Measurements from ENCODE around the gene LAMA4. TPM values are rescaled to one million over a fixed set of nuclear protein-coding genes. Genes with fewer than 3 reads are reported as not detected.

The LAMA4 gene
- total RNA-seq, 1 experiment from 2014 or later = 89.9 TPM

DNA sequence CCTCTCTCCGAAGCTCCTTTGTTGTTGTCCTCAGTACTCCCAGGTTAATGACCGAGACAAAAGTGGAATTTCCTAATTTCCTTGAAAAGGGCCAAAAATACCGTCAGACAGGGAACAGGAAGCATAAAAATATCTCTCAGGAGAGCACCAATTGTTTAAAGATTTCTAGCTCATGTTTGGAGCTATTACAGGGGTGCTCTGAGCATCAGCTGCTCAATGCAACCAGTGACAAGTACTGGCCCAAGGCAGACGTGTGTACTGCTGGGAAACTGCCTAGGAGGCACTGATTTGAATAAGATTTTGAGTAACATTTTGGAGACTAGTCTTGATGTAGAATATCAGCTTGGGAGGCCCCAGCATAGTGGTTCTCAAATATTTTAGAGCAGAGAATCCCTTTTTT, 17.3 kb downstream of the LAMA4 start:
- no peak for DNase-seq
- TF ChIP-seq, protein P1, sequence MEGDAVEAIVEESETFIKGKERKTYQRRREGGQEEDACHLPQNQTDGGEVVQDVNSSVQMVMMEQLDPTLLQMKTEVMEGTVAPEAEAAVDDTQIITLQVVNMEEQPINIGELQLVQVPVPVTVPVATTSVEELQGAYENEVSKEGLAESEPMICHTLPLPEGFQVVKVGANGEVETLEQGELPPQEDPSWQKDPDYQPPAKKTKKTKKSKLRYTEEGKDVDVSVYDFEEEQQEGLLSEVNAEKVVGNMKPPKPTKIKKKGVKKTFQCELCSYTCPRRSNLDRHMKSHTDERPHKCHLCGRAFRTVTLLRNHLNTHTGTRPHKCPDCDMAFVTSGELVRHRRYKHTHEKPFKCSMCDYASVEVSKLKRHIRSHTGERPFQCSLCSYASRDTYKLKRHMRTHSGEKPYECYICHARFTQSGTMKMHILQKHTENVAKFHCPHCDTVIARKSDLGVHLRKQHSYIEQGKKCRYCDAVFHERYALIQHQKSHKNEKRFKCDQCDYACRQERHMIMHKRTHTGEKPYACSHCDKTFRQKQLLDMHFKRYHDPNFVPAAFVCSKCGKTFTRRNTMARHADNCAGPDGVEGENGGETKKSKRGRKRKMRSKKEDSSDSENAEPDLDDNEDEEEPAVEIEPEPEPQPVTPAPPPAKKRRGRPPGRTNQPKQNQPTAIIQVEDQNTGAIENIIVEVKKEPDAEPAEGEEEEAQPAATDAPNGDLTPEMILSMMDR (IDR thresholded peaks at IDR 0.05; ENCODE audit: unreplicated experiment) = no peak
- peaks cover 20% of the 10 kb centered on the region for H3K4me1 Mint-ChIP-seq (ENCODE audit: low read depth, unreplicated experiment)
- H3K36me3 Mint-ChIP-seq (ENCODE audit: insufficient read depth, unreplicated experiment) = peaks cover 4% of the 10 kb centered on the region
- no peak overlapping the region for H3K4me3 Mint-ChIP-seq (ENCODE audit: low read depth, unreplicated experiment)
- no TSS peak for BruUV-seq (replicated peaks)
- no peak overlapping the region for H3K27ac Mint-ChIP-seq (ENCODE audit: unreplicated experiment)
- intact Hi-C loops (cut with micrococcal nuclease; ENCODE audit: unreplicated experiment) = no loop called here
- CTCF ChIA-PET = no interaction called here
- H3K9me3 Mint-ChIP-seq (ENCODE audit: low read depth, unreplicated experiment) = no peaks in the 10 kb centered on the region
- no peaks in the 10 kb centered on the region for H3K27me3 Mint-ChIP-seq (ENCODE audit: unreplicated experiment)

DNA sequence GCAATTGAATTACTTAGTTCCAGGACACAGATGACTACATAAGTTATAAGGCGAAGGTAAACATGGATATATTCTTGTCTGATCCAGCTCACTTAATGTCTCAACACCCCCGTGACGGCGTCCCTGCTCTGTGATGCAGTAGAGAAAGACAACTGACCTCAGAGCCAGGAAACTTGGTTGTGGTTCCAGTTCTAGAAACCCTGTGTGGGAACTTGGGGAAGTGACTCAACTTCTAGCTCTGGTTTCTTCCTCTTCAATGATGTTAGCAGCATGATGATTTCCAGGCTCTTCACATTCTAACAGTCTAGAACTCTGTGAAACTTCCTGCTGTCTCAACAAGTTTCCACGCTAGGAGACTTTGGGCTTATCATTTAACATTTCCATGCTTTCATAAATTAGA, 18.4 kb downstream of the LAMA4 start:
- TF ChIP-seq, protein P1 (IDR thresholded peaks at IDR 0.05; ENCODE audit: unreplicated experiment) = no peak
- no TSS peak for BruUV-seq (replicated peaks)
- no peaks in the 10 kb centered on the region for H3K27me3 Mint-ChIP-seq (ENCODE audit: unreplicated experiment)
- peaks cover 4% of the 10 kb centered on the region for H3K36me3 Mint-ChIP-seq (ENCODE audit: insufficient read depth, unreplicated experiment)
- CTCF ChIA-PET = no interaction called here
- no peak for DNase-seq
- no peak overlapping the region for H3K4me3 Mint-ChIP-seq (ENCODE audit: low read depth, unreplicated experiment)
- H3K9me3 Mint-ChIP-seq (ENCODE audit: low read depth, unreplicated experiment) = no peaks in the 10 kb centered on the region
- intact Hi-C loops (cut with micrococcal nuclease; ENCODE audit: unreplicated experiment) = no loop called here
- peaks cover 14% of the 10 kb centered on the region for H3K4me1 Mint-ChIP-seq (ENCODE audit: low read depth, unreplicated experiment)
- no peak overlapping the region for H3K27ac Mint-ChIP-seq (ENCODE audit: unreplicated experiment)

DNA sequence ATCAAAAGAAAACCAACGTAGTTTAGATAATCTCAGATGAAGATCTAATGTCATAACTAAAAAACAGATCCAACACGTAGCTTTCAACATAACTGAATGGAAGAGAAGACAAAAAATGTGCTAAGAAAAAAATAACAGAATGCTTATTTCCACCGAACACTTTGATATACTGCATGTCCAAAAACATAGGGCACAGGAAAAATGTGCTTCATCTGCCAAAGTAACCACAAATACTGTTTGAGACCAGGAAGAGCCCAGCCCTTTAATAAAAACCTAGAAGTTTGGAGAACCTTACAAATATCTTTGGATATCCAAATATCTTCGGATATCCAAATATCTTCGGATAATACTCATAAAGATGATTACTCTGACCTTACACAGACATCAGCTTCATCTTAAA, 19.8 kb downstream of the LAMA4 start:
- CTCF ChIA-PET = interaction anchor here (0.6 kb wide), 1 partner anchor 87 kb away, joined by 4 read pairs; no protein-coding TSS in a partner anchor
- no TSS peak for BruUV-seq (replicated peaks)
- Mint-ChIP-seq H3K27ac (ENCODE audit: unreplicated experiment) (no peak overlapping the region), H3K9me3 (ENCODE audit: low read depth, unreplicated experiment) (no peaks in the 10 kb centered on the region), H3K4me3 (ENCODE audit: low read depth, unreplicated experiment) (no peak overlapping the region), H3K4me1 (ENCODE audit: low read depth, unreplicated experiment) (peaks cover 14% of the 10 kb centered on the region), H3K36me3 (ENCODE audit: insufficient read depth, unreplicated experiment) (peaks cover 4% of the 10 kb centered on the region), H3K27me3 (ENCODE audit: unreplicated experiment) (no peaks in the 10 kb centered on the region)
- intact Hi-C loops (cut with micrococcal nuclease; ENCODE audit: unreplicated experiment) = no loop called here
- no peak for DNase-seq
- TF ChIP-seq, protein P1 (IDR thresholded peaks at IDR 0.05; ENCODE audit: unreplicated experiment) = no peak

DNA sequence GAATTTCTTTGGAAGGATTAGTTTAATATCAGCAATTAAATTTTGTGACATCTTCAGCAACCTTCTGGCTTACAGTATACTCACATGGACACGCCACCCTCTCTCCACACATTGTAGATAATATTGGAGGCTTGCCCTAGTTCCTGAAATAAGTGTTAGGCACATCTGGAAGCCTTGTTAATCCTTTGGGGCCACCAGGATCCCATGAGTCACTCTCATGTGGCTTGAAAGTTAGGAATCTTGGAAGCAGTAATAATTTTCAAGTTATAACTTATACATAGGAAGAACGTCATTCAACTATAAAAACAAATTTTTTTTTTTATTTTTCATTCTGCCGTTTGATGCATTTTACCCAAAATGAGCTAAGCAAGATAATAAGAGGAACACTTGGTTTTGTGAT, 20.5 kb downstream of the LAMA4 start:
- intact Hi-C loops (cut with micrococcal nuclease; ENCODE audit: unreplicated experiment) = no loop called here
- TF ChIP-seq, protein P1 (IDR thresholded peaks at IDR 0.05; ENCODE audit: unreplicated experiment) = no peak
- no peak for DNase-seq
- peaks cover 4% of the 10 kb centered on the region for H3K36me3 Mint-ChIP-seq (ENCODE audit: insufficient read depth, unreplicated experiment)
- no TSS peak for BruUV-seq (replicated peaks)
- H3K9me3 Mint-ChIP-seq (ENCODE audit: low read depth, unreplicated experiment) = no peaks in the 10 kb centered on the region
- H3K4me3 Mint-ChIP-seq (ENCODE audit: low read depth, unreplicated experiment) = no peak overlapping the region
- peaks cover 14% of the 10 kb centered on the region for H3K4me1 Mint-ChIP-seq (ENCODE audit: low read depth, unreplicated experiment)
- no peak overlapping the region for H3K27ac Mint-ChIP-seq (ENCODE audit: unreplicated experiment)
- CTCF ChIA-PET = interaction anchor here (0.6 kb wide), 1 partner anchor 87 kb away, joined by 4 read pairs; no protein-coding TSS in a partner anchor
- H3K27me3 Mint-ChIP-seq (ENCODE audit: unreplicated experiment) = no peaks in the 10 kb centered on the region
